Measurements from ENCODE around the gene PADI4.

Gene PADI4

GRCh38 chr1:17286646-17287045, 21.4 kb upstream of the PADI4 start:
- no peak for DNase-seq

GRCh38 chr1:17287130-17287776, 20.7 kb upstream of the PADI4 start:
- no peak for DNase-seq

- no peak for DNase-seq
Measured at GRCh38 chr1:17289721-17290120, 18.3 kb upstream of the PADI4 start.

- DNase-seq = no peak
Measured at GRCh38 chr1:17290553-17290952, 17.4 kb upstream of the PADI4 start.

- DNase-seq = no peak
Measured at GRCh38 chr1:17292299-17293160, 15.5 kb upstream of the PADI4 start.

GRCh38 chr1:17293681-17294425, 14.1 kb upstream of the PADI4 start:
- no peak for DNase-seq

- no peak for DNase-seq
Measured at GRCh38 chr1:17295292-17295691, 12.7 kb upstream of the PADI4 start.

GRCh38 chr1:17296086-17296485, 11.9 kb upstream of the PADI4 start:
- no peak for DNase-seq

- DNase-seq = no peak
Measured at GRCh38 chr1:17297991-17298390, 10.0 kb upstream of the PADI4 start.

- peak; percentile 80 for DNase-seq
Measured at GRCh38 chr1:17301767-17302166, 6.2 kb upstream of the PADI4 start.

GRCh38 chr1:17304151-17304825, 3.7 kb upstream of the PADI4 start:
- DNase-seq = no peak

GRCh38 chr1:17304826-17305175, 3.2 kb upstream of the PADI4 start:
- DNase-seq = no peak

GRCh38 chr1:17305576-17306095, 2.4 kb upstream of the PADI4 start:
- no peak for DNase-seq

- DNase-seq = no peak
Measured at GRCh38 chr1:17306407-17306806, 1.6 kb upstream of the PADI4 start.

- no peak for DNase-seq
Measured at GRCh38 chr1:17306921-17307320, 1.1 kb upstream of the PADI4 start.

GRCh38 chr1:17307329-17307728, 668 bp upstream of the PADI4 start:
- no peak for DNase-seq

- DNase-seq = no peak
Measured at GRCh38 chr1:17308593-17308992, 596 bp downstream of the PADI4 start.

- no peak for DNase-seq
Measured at GRCh38 chr1:17309426-17310067, 1.6 kb downstream of the PADI4 start.

- DNase-seq = no peak
Measured at GRCh38 chr1:17310068-17310640, 2.2 kb downstream of the PADI4 start.

- DNase-seq = no peak
Measured at GRCh38 chr1:17313530-17314309, 5.7 kb downstream of the PADI4 start.

- DNase-seq = no peak
Measured at GRCh38 chr1:17314491-17314971, 6.5 kb downstream of the PADI4 start.

Data from NCI-H2171 (cell line).